HUES48 (cell line): Measurements from ENCODE around the gene FOSL2.
"Not testable (repeated sequence)": the region's sequence is repeated elsewhere in the genome, so short reads cannot be mapped to it uniquely, and the experiment has no call there.

Experiments used
- H3K27ac ChIP-seq: one replicate; pipeline ENCODE4 v1.7.0; 2013; ENCODE audit warnings: low read depth, low read length, inconsistent platforms
- H3K27me3 ChIP-seq: 2 replicates; pipeline ENCODE4 v1.6.1; 2013; ENCODE audit warnings: mild to moderate bottlenecking, low read length; ENCODE audit not compliant: control insufficient read depth, insufficient read depth
- H3K36me3 ChIP-seq: 2 replicates; pipeline ENCODE4 v1.6.1; 2013; ENCODE audit warnings: low read length; ENCODE audit not compliant: control insufficient read depth, insufficient read depth
- H3K4me1 ChIP-seq: 2 replicates; pipeline ENCODE4 v1.6.1; 2013; ENCODE audit warnings: mild to moderate bottlenecking, low read length; ENCODE audit not compliant: control insufficient read depth, insufficient read depth
- H3K4me3 ChIP-seq: 2 replicates; pipeline ENCODE4 v1.5.1; 2013; ENCODE audit warnings: mild to moderate bottlenecking, low read depth, low read length
- H3K9ac ChIP-seq: 2 replicates; pipeline ENCODE4 v1.6.1; 2013; ENCODE audit warnings: mild to moderate bottlenecking, low read depth, low read length, moderate library complexity
- H3K9me3 ChIP-seq: 2 replicates; pipeline ENCODE4 v1.6.1; 2013; ENCODE audit warnings: low read length; ENCODE audit not compliant: control insufficient read depth, insufficient read depth

The FOSL2 gene

GRCh38 chr2:28365158-28365557, 27.5 kb upstream of the FOSL2 start:
- Histone ChIP-seq H3K9me3 (no peaks in the 10 kb centered on the region), H3K9ac (no peak overlapping the region), H3K27ac (no peak overlapping the region), H3K4me3 (no peak overlapping the region), H3K27me3 (no peaks in the 10 kb centered on the region), H3K4me1 (no peaks in the 10 kb centered on the region; the same call in none of the 2 replicates), H3K36me3 (no peaks in the 10 kb centered on the region)

DNA sequence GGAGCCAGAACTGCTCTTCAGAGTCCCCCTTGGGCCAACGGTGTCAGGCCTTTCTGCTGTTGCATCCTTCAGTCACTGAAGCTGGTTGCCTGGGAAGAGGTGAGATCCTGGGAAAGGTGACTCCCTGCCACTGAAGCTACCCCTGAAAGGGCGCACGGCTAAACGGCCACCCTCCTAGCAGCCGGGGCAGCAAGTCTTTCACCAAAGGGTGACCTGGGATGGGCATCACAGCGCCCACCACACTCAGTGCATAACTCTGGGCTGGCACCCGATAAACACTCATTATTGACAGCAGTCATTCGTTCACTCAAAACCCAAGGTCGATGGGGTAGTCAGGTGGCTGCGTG, 26.5 kb upstream of the FOSL2 start:
- no peaks in the 10 kb centered on the region for H3K27me3 ChIP-seq
- no peaks in the 10 kb centered on the region; the same call in none of the 2 replicates for H3K4me1 ChIP-seq
- no peak overlapping the region for H3K9ac ChIP-seq
- H3K27ac ChIP-seq: no peak overlapping the region
- H3K4me3 ChIP-seq: no peak overlapping the region
- no peaks in the 10 kb centered on the region for H3K36me3 ChIP-seq
- H3K9me3 ChIP-seq: no peaks in the 10 kb centered on the region

DNA sequence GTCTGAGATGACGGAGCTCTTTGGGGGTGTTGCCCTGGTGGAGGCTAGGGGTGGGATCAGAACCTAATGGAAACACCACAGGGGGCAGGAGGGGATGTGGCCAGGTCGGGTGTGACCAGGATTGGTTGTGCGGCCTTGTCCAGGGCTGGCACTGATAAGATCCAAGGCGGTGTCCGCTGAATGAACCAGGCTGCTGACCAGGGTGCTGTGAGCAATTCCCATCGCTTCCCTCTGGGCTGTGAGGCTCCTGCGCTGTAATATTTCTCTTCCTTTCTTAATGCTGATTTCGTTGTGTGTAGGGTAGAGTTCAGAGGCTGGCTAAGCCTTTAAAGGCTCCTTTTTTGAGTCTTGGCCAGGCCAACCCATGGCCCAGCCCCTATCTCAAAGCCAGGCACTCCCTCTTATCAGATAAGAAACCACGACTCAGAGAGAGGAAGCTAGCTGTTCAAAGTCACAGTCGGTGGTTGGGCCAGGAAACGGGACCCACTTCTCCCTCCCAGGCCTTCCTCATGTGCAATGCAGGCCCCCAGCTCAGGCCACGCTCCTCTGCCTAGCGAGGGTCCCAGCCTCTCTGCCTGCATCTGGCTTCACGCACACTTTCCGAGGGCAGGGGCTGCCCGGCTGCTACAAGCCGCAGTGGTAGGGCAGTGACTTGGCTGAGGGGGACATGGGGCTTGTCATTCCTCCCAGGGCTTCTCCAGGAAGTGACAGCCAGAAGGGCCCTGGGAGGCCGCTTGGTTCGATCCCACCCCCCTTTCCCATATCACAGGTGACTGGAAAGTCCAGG, 26.0 kb upstream of the FOSL2 start:
- no peaks in the 10 kb centered on the region for H3K36me3 ChIP-seq
- H3K9me3 ChIP-seq: no peaks in the 10 kb centered on the region
- H3K27ac ChIP-seq: no peak overlapping the region
- no peak overlapping the region for H3K4me3 ChIP-seq
- H3K9ac ChIP-seq: no peak overlapping the region
- H3K27me3 ChIP-seq: no peaks in the 10 kb centered on the region
- no peaks in the 10 kb centered on the region; the same call in none of the 2 replicates for H3K4me1 ChIP-seq

GRCh38 chr2:28367667-28368356, 24.8 kb upstream of the FOSL2 start:
- Histone ChIP-seq H3K27me3 (no peaks in the 10 kb centered on the region), H3K9ac (no peak overlapping the region), H3K4me3 (no peak overlapping the region), H3K4me1 (no peaks in the 10 kb centered on the region; the same call in none of the 2 replicates), H3K36me3 (no peaks in the 10 kb centered on the region), H3K9me3 (no peaks in the 10 kb centered on the region), H3K27ac (no peak overlapping the region)

- no peak overlapping the region for H3K4me3 ChIP-seq
- no peaks in the 10 kb centered on the region for H3K9me3 ChIP-seq
- no peak overlapping the region for H3K27ac ChIP-seq
- no peaks in the 10 kb centered on the region for H3K36me3 ChIP-seq
- no peaks in the 10 kb centered on the region for H3K27me3 ChIP-seq
- H3K9ac ChIP-seq: no peak overlapping the region
- H3K4me1 ChIP-seq: no peaks in the 10 kb centered on the region
Measured at GRCh38 chr2:28368357-28368798, 24.3 kb upstream of the FOSL2 start.

- no peak overlapping the region for H3K4me3 ChIP-seq
- no peaks in the 10 kb centered on the region for H3K9me3 ChIP-seq
- no peak overlapping the region for H3K9ac ChIP-seq
- no peaks in the 10 kb centered on the region for H3K36me3 ChIP-seq
- no peaks in the 10 kb centered on the region for H3K4me1 ChIP-seq
- no peaks in the 10 kb centered on the region for H3K27me3 ChIP-seq
- no peak overlapping the region for H3K27ac ChIP-seq
Measured at GRCh38 chr2:28369358-28369757, 23.3 kb upstream of the FOSL2 start.

- Histone ChIP-seq H3K9ac (no peak overlapping the region), H3K27me3 (no peaks in the 10 kb centered on the region), H3K4me1 (no peaks in the 10 kb centered on the region), H3K9me3 (no peaks in the 10 kb centered on the region), H3K27ac (no peak overlapping the region), H3K4me3 (no peak overlapping the region), H3K36me3 (no peaks in the 10 kb centered on the region)
Measured at GRCh38 chr2:28370354-28370753, 22.3 kb upstream of the FOSL2 start.

GRCh38 chr2:28371728-28372127, 20.9 kb upstream of the FOSL2 start:
- not testable (repeated sequence) for H3K27ac ChIP-seq, H3K36me3 ChIP-seq, H3K9ac ChIP-seq, H3K4me3 ChIP-seq, H3K27me3 ChIP-seq, H3K4me1 ChIP-seq, H3K9me3 ChIP-seq

GRCh38 chr2:28373854-28374253, 18.8 kb upstream of the FOSL2 start:
- Histone ChIP-seq H3K4me1 (peaks cover 6% of the 10 kb centered on the region; the same call in 1 of the 2 replicates), H3K36me3 (no peaks in the 10 kb centered on the region), H3K9ac (no peak overlapping the region), H3K4me3 (no peak overlapping the region), H3K27ac (no peak overlapping the region), H3K9me3 (no peaks in the 10 kb centered on the region), H3K27me3 (peaks cover 6% of the 10 kb centered on the region)

GRCh38 chr2:28374331-28374730, 18.3 kb upstream of the FOSL2 start:
- H3K27me3 ChIP-seq: peaks cover 10% of the 10 kb centered on the region
- H3K9ac ChIP-seq: no peak overlapping the region
- H3K9me3 ChIP-seq: no peaks in the 10 kb centered on the region
- H3K27ac ChIP-seq: no peak overlapping the region
- H3K4me1 ChIP-seq: peaks cover 6% of the 10 kb centered on the region; the same call in 1 of the 2 replicates
- H3K4me3 ChIP-seq: no peak overlapping the region
- H3K36me3 ChIP-seq: no peaks in the 10 kb centered on the region

- no peak overlapping the region for H3K9ac ChIP-seq
- no peak overlapping the region for H3K4me3 ChIP-seq
- H3K36me3 ChIP-seq: no peaks in the 10 kb centered on the region
- H3K9me3 ChIP-seq: no peaks in the 10 kb centered on the region
- no peak overlapping the region for H3K27ac ChIP-seq
- H3K27me3 ChIP-seq: peaks cover 20% of the 10 kb centered on the region
- peaks cover 6% of the 10 kb centered on the region; the same call in 1 of the 2 replicates for H3K4me1 ChIP-seq
Measured at GRCh38 chr2:28375236-28375635, 17.4 kb upstream of the FOSL2 start.
